Caco-2 (cell line): ENCODE measurements around the gene FNBP1. TPM values are rescaled to one million over a fixed set of nuclear protein-coding genes. Genes with fewer than 3 reads are reported as not detected.

Experiments used
- BruUV-seq: library from RNA; stranded (reverse); fragments of 400-500 nt; replicated peaks from 2 replicates; lab custom pipeline; 2021; lab: Mats Ljungman, UMichigan
- CTCF ChIA-PET: fragments of 300-600 bp; sonication (Branson Sonifier 250); formaldehyde crosslinking; loops from one replicate; lab custom pipeline; 2022; ENCODE audit warnings: antibody characterized with exemption; lab: Charles Lee
- POLR2A ChIA-PET: fragments of 300-600 bp; sonication (Branson Sonifier 250); formaldehyde crosslinking; loops from one replicate; lab custom pipeline; 2022; ENCODE audit warnings: antibody characterized with exemption; lab: Charles Lee
- DNase-seq, 2 experiments: peaks; one replicate each; pipeline versions ENCODE4 v3.0.0 to v3.0.0-alpha.2; 2020 to 2022
- H3K27me3 ChIP-seq: replicated peaks from 2 replicates; pipeline ENCODE4 v1.6.0; 2011; ENCODE audit warnings: low read length; ENCODE audit not compliant: control insufficient read depth, insufficient read depth
- H3K36me3 ChIP-seq: 2 replicates; pipeline ENCODE4 v1.5.1; 2011; ENCODE audit warnings: low read length; ENCODE audit not compliant: control insufficient read depth, insufficient read depth
- H3K4me1 ChIP-seq: fragments of 250-450 bp; sonication (Bioruptor Pico); 2 replicates; pipeline ENCODE4 v1.5.1; 2020; ENCODE audit warnings: mild to moderate bottlenecking
- H3K4me3 ChIP-seq: 2 replicates; pipeline ENCODE4 v1.5.1; 2011; ENCODE audit warnings: low read depth, mild to moderate bottlenecking, control low read depth, low read length
- H3K9me3 ChIP-seq: fragments of 250-450 bp; sonication (Bioruptor Pico); 2 replicates; pipeline ENCODE4 v1.5.1; 2020; ENCODE audit warnings: mild to moderate bottlenecking, moderate library complexity
- H3K27ac Mint-ChIP-seq: one replicate; pipeline ENCODE4 v1.8.0; 2022; ENCODE audit warnings: mixed read lengths; ENCODE audit not compliant: unreplicated experiment
- H3K27me3 Mint-ChIP-seq: one replicate; pipeline ENCODE4 v1.8.0; 2022; ENCODE audit warnings: mixed read lengths; ENCODE audit not compliant: insufficient read depth, unreplicated experiment
- H3K36me3 Mint-ChIP-seq: one replicate; pipeline ENCODE4 v1.8.0; 2022; ENCODE audit warnings: mild to moderate bottlenecking, mixed read lengths; ENCODE audit not compliant: insufficient read depth, unreplicated experiment
- H3K4me1 Mint-ChIP-seq: one replicate; pipeline ENCODE4 v1.8.0; 2022; ENCODE audit warnings: low read depth, mixed read lengths; ENCODE audit not compliant: unreplicated experiment
- H3K4me3 Mint-ChIP-seq: one replicate; pipeline ENCODE4 v1.8.0; 2022; ENCODE audit warnings: mild to moderate bottlenecking, moderate library complexity, mixed read lengths; ENCODE audit not compliant: unreplicated experiment
- H3K9me3 Mint-ChIP-seq: one replicate; pipeline ENCODE4 v1.8.0; 2022; ENCODE audit warnings: mixed read lengths; ENCODE audit not compliant: unreplicated experiment
- CTCF ChIP-seq, 2 experiments: fragments of 200-600 bp in 1 of 2; IDR thresholded peaks; 1 replicate in 1 of 2; 2 replicates in 1 of 2; pipeline versions ENCODE4 v1.5.1 to v1.8.0; 2011 to 2022; ENCODE audit warnings: antibody characterized with exemption in 1 of 2, control low read depth in 1 of 2, inconsistent platforms in 1 of 2, low read depth in 1 of 2, low read length in 1 of 2, mild to moderate bottlenecking in 1 of 2, moderate library complexity in 1 of 2; ENCODE audit not compliant: insufficient read depth in 1 of 2, severe bottlenecking in 1 of 2, unreplicated experiment in 1 of 2
- intact Hi-C: fragments of 100-400 bp; cut with micrococcal nuclease; formaldehyde crosslinking; loops from one replicate; pipeline ENCODE4 v1.10.0; 2022; ENCODE audit not compliant: unreplicated experiment
- total RNA-seq: library from RNA; stranded (reverse); gene quantifications from 2 replicates; pipeline ENCODE4 v1.2.3, GENCODE V29; 2022

Gene FNBP1
- total RNA-seq, 1 experiment from 2014 or later: 33.2 TPM

- H3K27me3 ChIP-seq: no peaks in the 10 kb centered on the region
- H3K4me3 ChIP-seq: no peak overlapping the region
- H3K27me3 Mint-ChIP-seq: no peaks in the 10 kb centered on the region
- no peak overlapping the region for H3K4me3 Mint-ChIP-seq
- TF ChIP-seq CTCF (IDR thresholded peaks at IDR 0.05; ENCODE audit: insufficient read depth in 1 of 2, low read depth in 1 of 2, low read length in 1 of 2, severe bottlenecking in 1 of 2, unreplicated experiment in 1 of 2): no peak
- H3K36me3 Mint-ChIP-seq: peaks cover 10% of the 10 kb centered on the region
- H3K36me3 ChIP-seq: no peaks in the 10 kb centered on the region
- ChIA-PET CTCF (no interaction called here), POLR2A (no interaction called here)
- no peak for DNase-seq
- no peaks in the 10 kb centered on the region for H3K9me3 Mint-ChIP-seq
- H3K4me1 ChIP-seq: peaks cover 17% of the 10 kb centered on the region
- no TSS peak for BruUV-seq
- no peak overlapping the region for H3K27ac Mint-ChIP-seq
- intact Hi-C loops: no loop called here
- peaks cover 13% of the 10 kb centered on the region for H3K4me1 Mint-ChIP-seq
- no peaks in the 10 kb centered on the region for H3K9me3 ChIP-seq
These were observed 26.1 kb upstream of the FNBP1 start for GRCh38 chr9:130069048-130069447.

- no peak overlapping the region for H3K27ac Mint-ChIP-seq
- H3K36me3 ChIP-seq: no peaks in the 10 kb centered on the region
- H3K27me3 ChIP-seq: no peaks in the 10 kb centered on the region
- H3K9me3 ChIP-seq: no peaks in the 10 kb centered on the region
- H3K36me3 Mint-ChIP-seq: no peaks in the 10 kb centered on the region
- DNase-seq: no peak
- H3K4me3 ChIP-seq: no peak overlapping the region
- H3K4me3 Mint-ChIP-seq: no peak overlapping the region
- no TSS peak for BruUV-seq
- no peaks in the 10 kb centered on the region for H3K4me1 Mint-ChIP-seq
- ChIA-PET POLR2A (no interaction called here), CTCF (interaction anchor here (0.6 kb wide), 1 partner anchor 194 kb away, joined by 3 read pairs; no protein-coding TSS in a partner anchor)
- H3K27me3 Mint-ChIP-seq: no peaks in the 10 kb centered on the region
- H3K9me3 Mint-ChIP-seq: no peaks in the 10 kb centered on the region
- no peak for TF ChIP-seq CTCF (IDR thresholded peaks at IDR 0.05; ENCODE audit: insufficient read depth in 1 of 2, low read depth in 1 of 2, low read length in 1 of 2, severe bottlenecking in 1 of 2, unreplicated experiment in 1 of 2)
- no peaks in the 10 kb centered on the region for H3K4me1 ChIP-seq
- intact Hi-C loops: no loop called here
These were observed 21.6 kb upstream of the FNBP1 start for GRCh38 chr9:130064621-130065020.

GRCh38 chr9:130062750-130063149 lies 19.8 kb upstream of the FNBP1 start:
- intact Hi-C loops: no loop called here
- Histone ChIP-seq H3K36me3 (no peaks in the 10 kb centered on the region), H3K4me1 (no peaks in the 10 kb centered on the region), H3K4me3 (no peak overlapping the region), H3K9me3 (no peaks in the 10 kb centered on the region), H3K27me3 (no peaks in the 10 kb centered on the region)
- Mint-ChIP-seq H3K27ac (no peak overlapping the region), H3K36me3 (peaks cover 15% of the 10 kb centered on the region), H3K4me1 (no peaks in the 10 kb centered on the region), H3K27me3 (no peaks in the 10 kb centered on the region), H3K9me3 (no peaks in the 10 kb centered on the region), H3K4me3 (no peak overlapping the region)
- BruUV-seq: no TSS peak
- no peak for TF ChIP-seq CTCF (IDR thresholded peaks at IDR 0.05; ENCODE audit: insufficient read depth in 1 of 2, low read depth in 1 of 2, low read length in 1 of 2, severe bottlenecking in 1 of 2, unreplicated experiment in 1 of 2)
- POLR2A ChIA-PET: no interaction called here
- CTCF ChIA-PET: no interaction called here
- no peak for DNase-seq
